ENCODE data around the gene HIP1. TPM values are rescaled to one million over a fixed set of nuclear protein-coding genes. Genes with fewer than 3 reads are reported as not detected.
"Not testable (repeated sequence)": the region's sequence is repeated elsewhere in the genome, so short reads cannot be mapped to it uniquely, and the experiment has no call there.

HIP1 gene
- polyA plus RNA-seq, 3 donors: 4.3 to 14.8 (median 5.3) TPM

- Histone ChIP-seq H3K36me3 (replicated peaks in 1 of 2; ENCODE audit: control insufficient read depth in 1 of 2, insufficient read depth in 2 of 2, low read length in 2 of 2) (no peaks in the 10 kb centered on the region), H3K9ac (ENCODE audit: insufficient read depth, low read length, poor library complexity, severe bottlenecking) (no peak overlapping the region), H3K27me3 (ENCODE audit: control insufficient read depth in 2 of 2, insufficient read depth in 2 of 2, low read length in 2 of 2) (no peaks in the 10 kb centered on the region), H4K20me1 (ENCODE audit: insufficient read depth, low read length) (no peaks in the 10 kb centered on the region), H3K9me3 (replicated peaks in 1 of 2; ENCODE audit: control insufficient read depth in 1 of 2, insufficient read depth in 1 of 2, low read length in 2 of 2) (no peaks in the 10 kb centered on the region), H3K4me2 (replicated peaks; ENCODE audit: extremely low read depth, low read length, poor library complexity, severe bottlenecking) (no peak overlapping the region), H3K79me2 (ENCODE audit: insufficient read depth, low read length) (no peaks in the 10 kb centered on the region), H2AFZ (ENCODE audit: insufficient read depth, low read depth, low read length, poor library complexity, severe bottlenecking) (no peak overlapping the region), H3K4me1 (ENCODE audit: control insufficient read depth in 1 of 2, insufficient read depth in 2 of 2, low read length in 2 of 2) (no peaks in the 10 kb centered on the region), H3K27ac (ENCODE audit: low read depth in 1 of 2, low read length in 2 of 2) (no peak overlapping the region), H3K4me3 (replicated peaks in 1 of 3; ENCODE audit: low read depth in 2 of 3, low read length in 3 of 3) (no peak overlapping the region)
- 99% methylated on average over 9 of the region's 12 CpGs for WGBS (ENCODE audit: insufficient coverage)
- Mint-ChIP-seq H3K9me3 (no peaks in the 10 kb centered on the region), H3K4me3 (no peak overlapping the region), H3K4me1 (peaks cover 3% of the 10 kb centered on the region), H3K27me3 (ENCODE audit: low read depth in 3 of 3) (peaks cover 0 to 5% (median 2%) of the 10 kb centered on the region in 3 donors), H3K36me3 (peaks cover 0 to 4% of the 10 kb centered on the region in 2 donors), H3K27ac (peak overlapping the region in 4 of 7 donors; percentile 11 to 63 (median 33))
- intact Hi-C loops (cut with micrococcal nuclease): no loop called here
- no peak for DNase-seq
- no peak for TF ChIP-seq CTCF (IDR thresholded peaks at IDR 0.05)
These were observed 51.3 kb downstream of the HIP1 start for GRCh38 chr7:75687246-75688088.

- no peaks in the 10 kb centered on the region for H3K36me3 ChIP-seq (replicated peaks in 1 of 2; ENCODE audit: control insufficient read depth in 1 of 2, insufficient read depth in 2 of 2, low read length in 2 of 2)
- H3K27ac ChIP-seq (ENCODE audit: low read depth in 1 of 2, low read length in 2 of 2): no peak overlapping the region
- H3K36me3 Mint-ChIP-seq: peaks cover 0 to 4% of the 10 kb centered on the region in 2 donors
- no peaks in the 10 kb centered on the region for H3K9me3 Mint-ChIP-seq
- H3K4me2 ChIP-seq (replicated peaks; ENCODE audit: extremely low read depth, low read length, poor library complexity, severe bottlenecking): no peak overlapping the region
- H3K27ac Mint-ChIP-seq: peak overlapping the region in 1 of 7 donors; percentile 20
- DNase-seq: no peak
- no peak overlapping the region for H2AFZ ChIP-seq (ENCODE audit: insufficient read depth, low read depth, low read length, poor library complexity, severe bottlenecking)
- no peak overlapping the region for H3K4me3 ChIP-seq (replicated peaks in 1 of 3; ENCODE audit: low read depth in 2 of 3, low read length in 3 of 3)
- no peak overlapping the region for H3K4me3 Mint-ChIP-seq
- H3K4me1 Mint-ChIP-seq: peaks cover 3% of the 10 kb centered on the region
- H4K20me1 ChIP-seq (ENCODE audit: insufficient read depth, low read length): no peaks in the 10 kb centered on the region
- no peaks in the 10 kb centered on the region for H3K4me1 ChIP-seq (ENCODE audit: control insufficient read depth in 1 of 2, insufficient read depth in 2 of 2, low read length in 2 of 2)
- H3K27me3 Mint-ChIP-seq (ENCODE audit: low read depth in 3 of 3): peaks cover 0 to 7% (median 2%) of the 10 kb centered on the region in 3 donors
- no peak overlapping the region for H3K9ac ChIP-seq (ENCODE audit: insufficient read depth, low read length, poor library complexity, severe bottlenecking)
- H3K79me2 ChIP-seq (ENCODE audit: insufficient read depth, low read length): no peaks in the 10 kb centered on the region
- H3K9me3 ChIP-seq (replicated peaks in 1 of 2; ENCODE audit: control insufficient read depth in 1 of 2, insufficient read depth in 1 of 2, low read length in 2 of 2): no peaks in the 10 kb centered on the region
- no peak for TF ChIP-seq CTCF (IDR thresholded peaks at IDR 0.05)
- H3K27me3 ChIP-seq (ENCODE audit: control insufficient read depth in 2 of 2, insufficient read depth in 2 of 2, low read length in 2 of 2): no peaks in the 10 kb centered on the region
- intact Hi-C loops (cut with micrococcal nuclease): no loop called here
These were observed 52.2 kb downstream of the HIP1 start for GRCh38 chr7:75686551-75686950.

GRCh38 chr7:75682052-75682451 lies 56.7 kb downstream of the HIP1 start:
- H3K27ac ChIP-seq (ENCODE audit: low read depth in 1 of 2, low read length in 2 of 2); H3K36me3 Mint-ChIP-seq; H3K27ac Mint-ChIP-seq; H3K9me3 Mint-ChIP-seq; H3K4me2 ChIP-seq (replicated peaks; ENCODE audit: extremely low read depth, low read length, poor library complexity, severe bottlenecking); H3K4me3 Mint-ChIP-seq; H3K79me2 ChIP-seq (ENCODE audit: insufficient read depth, low read length); H3K36me3 ChIP-seq (replicated peaks in 1 of 2; ENCODE audit: control insufficient read depth in 1 of 2, insufficient read depth in 2 of 2, low read length in 2 of 2); H3K9me3 ChIP-seq (replicated peaks in 1 of 2; ENCODE audit: control insufficient read depth in 1 of 2, insufficient read depth in 1 of 2, low read length in 2 of 2); H3K4me1 ChIP-seq (ENCODE audit: control insufficient read depth in 1 of 2, insufficient read depth in 2 of 2, low read length in 2 of 2); H3K27me3 ChIP-seq (ENCODE audit: control insufficient read depth in 2 of 2, insufficient read depth in 2 of 2, low read length in 2 of 2); H4K20me1 ChIP-seq (ENCODE audit: insufficient read depth, low read length); H2AFZ ChIP-seq (ENCODE audit: insufficient read depth, low read depth, low read length, poor library complexity, severe bottlenecking); H3K4me3 ChIP-seq (replicated peaks in 1 of 3; ENCODE audit: low read depth in 2 of 3, low read length in 3 of 3); H3K27me3 Mint-ChIP-seq (ENCODE audit: low read depth in 3 of 3); DNase-seq; H3K4me1 Mint-ChIP-seq; H3K9ac ChIP-seq (ENCODE audit: insufficient read depth, low read length, poor library complexity, severe bottlenecking); intact Hi-C loops (cut with micrococcal nuclease): not testable (repeated sequence)
- WGBS (ENCODE audit: insufficient coverage): 75% methylated on average over 4 of the region's 6 CpGs
